Muscle of leg (tissue), 11 donors: Measurements from ENCODE around the gene HDDC2. TPM values are rescaled to one million over a fixed set of nuclear protein-coding genes. Genes with fewer than 3 reads are reported as not detected.

Experiments used
- DNase-seq: peaks from one replicate; pipeline ENCODE4 v3.0.0; 2013
- H3K27ac ChIP-seq: one replicate; pipeline ENCODE4 v1.5.1; 2013; ENCODE audit warnings: mild to moderate bottlenecking, low read length, control low read depth
- H3K27me3 ChIP-seq: one replicate; pipeline ENCODE4 v1.6.1; 2013; ENCODE audit warnings: low read length; ENCODE audit not compliant: control insufficient read depth, insufficient read depth
- H3K36me3 ChIP-seq: one replicate; pipeline ENCODE4 v1.6.1; 2013; ENCODE audit warnings: low read length; ENCODE audit not compliant: control insufficient read depth, insufficient read depth
- H3K4me1 ChIP-seq: one replicate; pipeline ENCODE4 v1.6.1; 2013; ENCODE audit warnings: low read length; ENCODE audit not compliant: control insufficient read depth, insufficient read depth
- H3K4me3 ChIP-seq: one replicate; pipeline ENCODE4 v1.5.1; 2013; ENCODE audit warnings: low read length, control low read depth
- H3K9me3 ChIP-seq: replicated peaks from 2 replicates; pipeline ENCODE4 v1.6.1; 2013; ENCODE audit warnings: low read depth, low read length; ENCODE audit not compliant: control insufficient read depth
- WGBS: methylation state at CpG from one replicate; pipeline ENCODE4 v1.1.5; 2013; ENCODE audit warnings: missing lambda C conversion rate; ENCODE audit not compliant: insufficient coverage; 5-methylcytosine and 5-hydroxymethylcytosine counted together
- polyA plus RNA-seq, 8 donors: library from polyadenylated mRNA; unstranded; fragments of 120-200 nt; gene quantifications; one replicate each; pipeline versions ENCODE4 v1.2.1 to v1.2.3, GENCODE V29; 2013; ENCODE audit warnings: inconsistent platforms in 1 of 8, low replicate concordance in 1 of 8; ENCODE audit not compliant: insufficient read length in 8 of 8, insufficient read depth in 1 of 8
- total RNA-seq: library from RNA; stranded (reverse); fragments of 120-200 nt; gene quantifications from one replicate; pipeline ENCODE4 v1.2.4, GENCODE V29; 2013

Gene HDDC2
- total and polyA plus RNA-seq, 9 donors, result 50.2 to 72.5 (median 61.0) TPM

DNA sequence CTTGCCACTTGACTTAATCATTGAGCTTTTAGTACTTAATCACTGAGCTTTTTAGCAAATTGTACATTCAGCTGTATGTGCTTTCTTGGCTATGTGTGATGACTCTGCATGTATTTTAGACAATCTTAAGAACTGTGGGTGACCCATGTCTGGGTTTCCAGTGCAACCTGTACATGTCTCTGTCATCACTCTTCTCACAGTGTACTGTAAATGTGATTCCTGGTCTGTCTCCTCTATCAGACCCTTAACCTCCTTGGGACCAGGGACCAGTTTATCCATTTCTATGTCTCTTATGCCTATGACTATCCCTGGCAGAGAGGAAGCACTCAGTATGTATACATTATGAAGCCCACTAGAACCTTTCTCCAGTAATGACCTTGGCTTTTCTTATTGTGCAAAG, 36.6 kb upstream of the HDDC2 start:
- H3K9me3 ChIP-seq, result no peaks in the 10 kb centered on the region
- no peaks in the 10 kb centered on the region for H3K4me1 ChIP-seq
- H3K27me3 ChIP-seq, result no peaks in the 10 kb centered on the region
- H3K27ac ChIP-seq, result no peak overlapping the region
- no peaks in the 10 kb centered on the region for H3K36me3 ChIP-seq
- H3K4me3 ChIP-seq, result no peak overlapping the region
- no peak for DNase-seq

DNA sequence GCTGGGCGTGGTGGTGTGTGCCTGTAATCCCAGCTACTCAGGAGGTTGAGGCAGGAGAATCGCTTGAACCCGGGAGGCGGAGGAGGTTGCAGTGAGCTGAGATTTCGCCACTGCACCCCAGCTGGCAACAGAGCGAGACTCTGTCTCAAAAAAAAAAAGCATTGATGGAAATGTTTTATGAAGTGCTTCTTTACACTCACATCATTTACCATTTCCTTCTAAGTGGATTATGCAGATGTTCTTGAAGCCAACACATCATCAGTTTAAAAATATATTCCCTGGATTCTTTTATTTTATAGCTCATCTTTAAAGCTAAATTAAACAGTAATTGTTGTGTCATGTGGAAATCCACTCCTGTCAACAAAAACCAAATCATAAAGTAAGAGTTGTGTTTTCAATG, 35.9 kb upstream of the HDDC2 start:
- Histone ChIP-seq H3K27ac (no peak overlapping the region), H3K4me1 (no peaks in the 10 kb centered on the region), H3K9me3 (no peaks in the 10 kb centered on the region), H3K4me3 (no peak overlapping the region), H3K36me3 (no peaks in the 10 kb centered on the region), H3K27me3 (no peaks in the 10 kb centered on the region)
- no peak for DNase-seq
- WGBS, result no CpG with 5 or more reads among the region's 6 CpGs

DNA sequence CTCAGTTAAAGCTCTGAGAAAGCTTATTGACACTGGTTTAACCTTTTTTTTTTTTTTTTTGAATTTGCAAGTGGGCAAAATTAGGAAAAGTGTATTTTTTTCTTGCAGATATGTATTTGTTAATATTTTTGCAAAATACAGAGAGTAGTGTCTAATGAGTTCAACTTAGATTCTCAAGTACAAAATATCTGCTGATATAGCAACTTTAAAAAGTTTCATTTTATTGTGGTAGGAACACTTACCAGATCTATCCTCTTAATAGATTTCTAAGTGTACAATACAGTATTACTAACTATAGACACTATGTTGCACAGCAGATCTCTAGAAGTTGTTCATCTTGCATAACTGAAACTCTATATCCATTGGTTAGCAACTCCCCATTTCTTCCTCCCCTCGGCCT, 30.9 kb upstream of the HDDC2 start:
- WGBS, result no CpG with 5 or more reads among the region's 1 CpG
- no peak for DNase-seq
- Histone ChIP-seq H3K27me3 (no peaks in the 10 kb centered on the region), H3K27ac (no peak overlapping the region), H3K4me3 (no peak overlapping the region), H3K36me3 (no peaks in the 10 kb centered on the region), H3K4me1 (no peaks in the 10 kb centered on the region), H3K9me3 (no peaks in the 10 kb centered on the region)

DNA sequence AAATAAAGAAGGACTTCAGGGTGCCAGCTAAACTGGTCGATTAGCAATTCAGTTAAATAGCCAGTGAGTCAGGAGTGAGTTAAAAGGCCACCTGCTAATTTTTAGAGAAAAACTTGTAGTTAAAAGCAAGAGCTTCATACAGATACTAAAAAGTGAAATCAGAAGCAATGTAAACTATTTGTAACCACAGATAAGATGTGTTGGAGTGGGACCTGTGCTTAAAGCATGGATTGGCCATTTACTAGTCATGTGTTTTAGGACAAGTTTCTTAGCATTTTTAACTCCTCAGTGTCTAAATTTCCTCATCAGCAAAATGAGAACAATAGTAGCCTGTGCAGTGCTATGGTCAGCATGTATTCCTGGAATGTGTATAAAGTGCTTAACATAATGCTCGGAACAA, 23.8 kb upstream of the HDDC2 start:
- WGBS, result no CpG with 5 or more reads among the region's 2 CpGs
- Histone ChIP-seq H3K36me3 (no peaks in the 10 kb centered on the region), H3K27ac (no peak overlapping the region), H3K4me3 (no peak overlapping the region), H3K27me3 (no peaks in the 10 kb centered on the region), H3K4me1 (no peaks in the 10 kb centered on the region), H3K9me3 (no peaks in the 10 kb centered on the region)
- no peak for DNase-seq

DNA sequence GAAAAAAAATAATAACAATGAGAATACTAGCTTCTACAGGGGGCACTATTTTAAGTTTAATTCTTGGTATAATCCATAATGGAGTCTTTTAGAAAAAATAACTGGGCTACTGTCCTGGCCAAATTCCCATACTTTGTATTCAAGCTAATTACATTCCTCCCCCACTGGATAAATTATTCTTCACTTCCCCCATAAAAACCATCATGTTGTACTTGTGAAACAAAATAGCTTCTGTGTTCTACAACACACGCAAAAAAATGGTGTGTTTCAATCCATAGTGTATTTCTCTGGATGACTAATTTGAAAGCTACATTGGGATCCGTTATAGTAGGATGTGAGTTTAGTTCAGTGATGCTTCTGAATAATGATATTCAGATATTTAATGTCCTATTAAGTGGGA, 21.6 kb upstream of the HDDC2 start:
- no peak for DNase-seq
- Histone ChIP-seq H3K27ac (no peak overlapping the region), H3K4me3 (no peak overlapping the region), H3K27me3 (no peaks in the 10 kb centered on the region), H3K9me3 (no peaks in the 10 kb centered on the region), H3K4me1 (no peaks in the 10 kb centered on the region), H3K36me3 (no peaks in the 10 kb centered on the region)
- WGBS, result no CpG with 5 or more reads among the region's 2 CpGs

DNA sequence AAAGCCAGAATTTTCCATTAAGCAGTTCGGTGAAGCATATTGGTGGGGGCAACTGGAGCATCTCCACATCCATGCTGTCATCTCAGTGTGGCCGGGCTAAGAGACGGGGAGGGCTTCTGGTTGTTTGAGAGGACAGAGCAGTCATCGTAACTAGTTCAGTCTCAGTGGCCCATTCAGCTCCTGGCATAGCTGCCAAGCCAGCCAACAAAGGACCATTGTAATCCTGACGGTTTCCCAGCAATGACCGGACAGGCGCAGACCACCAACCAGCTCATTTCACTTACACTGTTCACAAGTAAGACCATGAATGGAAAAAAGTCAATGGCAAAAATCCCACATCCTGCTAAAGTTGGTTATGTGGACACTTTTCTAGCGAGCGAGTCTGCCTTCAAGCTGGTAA, 14.9 kb upstream of the HDDC2 start:
- 85% methylated on average over 7 of the region's 9 CpGs for WGBS
- no peaks in the 10 kb centered on the region for H3K4me1 ChIP-seq
- H3K36me3 ChIP-seq, result no peaks in the 10 kb centered on the region

DNA sequence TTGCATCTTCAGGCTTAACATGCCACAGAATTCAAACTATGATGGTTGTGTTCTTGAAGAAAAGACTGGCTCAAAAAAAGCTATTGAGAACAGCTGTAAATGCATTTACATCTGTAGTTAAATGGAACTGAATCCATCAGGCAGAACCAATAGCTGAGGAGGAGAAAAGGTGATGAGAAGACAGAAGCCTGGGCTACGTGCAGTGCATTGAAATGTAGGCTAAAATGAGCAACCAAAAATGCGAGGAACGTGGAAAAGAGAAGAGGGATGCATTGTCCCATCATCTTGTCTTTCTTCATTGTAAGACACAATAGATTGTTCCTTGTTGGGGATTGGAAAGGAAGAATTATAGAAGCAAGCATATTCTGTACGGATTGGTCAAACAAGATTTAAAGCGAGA, 13.8 kb upstream of the HDDC2 start:
- no peak overlapping the region for H3K27ac ChIP-seq
- no peaks in the 10 kb centered on the region for H3K27me3 ChIP-seq
- no peaks in the 10 kb centered on the region for H3K9me3 ChIP-seq
- 63% methylated on average over 1 of the region's 5 CpGs for WGBS
- H3K36me3 ChIP-seq, result no peaks in the 10 kb centered on the region
- no peak overlapping the region for H3K4me3 ChIP-seq
- H3K4me1 ChIP-seq, result no peaks in the 10 kb centered on the region
- DNase-seq, result no peak

More for the DNA sequence above, 14.9 kb upstream of the HDDC2 start:
- no peak overlapping the region for H3K4me3 ChIP-seq
- H3K27ac ChIP-seq, result no peak overlapping the region
- H3K9me3 ChIP-seq, result no peaks in the 10 kb centered on the region
- peak; percentile 10 for DNase-seq
- H3K27me3 ChIP-seq, result no peaks in the 10 kb centered on the region

DNA sequence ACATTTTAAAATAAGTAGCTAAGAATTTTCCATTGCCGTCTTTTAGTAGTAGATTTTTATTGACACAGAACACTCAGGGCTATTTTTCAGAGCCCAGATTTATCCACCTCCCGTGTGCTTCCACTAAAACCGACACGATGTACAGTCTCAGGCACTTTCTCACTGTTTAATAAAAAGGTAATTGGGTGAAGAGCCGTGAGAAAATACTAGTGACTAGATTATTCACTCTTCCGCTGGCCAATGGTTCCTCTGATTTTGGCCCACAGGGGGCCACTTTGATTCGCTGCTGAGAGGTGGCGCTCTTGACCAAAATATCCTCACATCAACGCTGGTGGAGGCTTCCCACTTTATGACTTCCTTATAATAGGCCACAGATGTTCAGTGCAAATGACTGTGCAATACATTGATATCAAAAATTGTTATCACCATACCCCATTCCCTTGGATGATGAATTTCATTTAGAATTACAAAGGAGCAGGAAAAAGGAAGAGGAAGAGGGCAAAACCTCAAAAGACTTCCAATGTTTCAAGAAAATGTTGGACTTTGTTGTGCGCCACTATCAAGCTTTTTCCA, 12.3 kb upstream of the HDDC2 start:
- WGBS, result no CpG with 5 or more reads among the region's 10 CpGs
- Histone ChIP-seq H3K27ac (no peak overlapping the region), H3K4me1 (no peaks in the 10 kb centered on the region), H3K36me3 (no peaks in the 10 kb centered on the region), H3K9me3 (no peaks in the 10 kb centered on the region), H3K4me3 (no peak overlapping the region), H3K27me3 (peaks cover 2% of the 10 kb centered on the region)
- DNase-seq, result peak; percentile 85

DNA sequence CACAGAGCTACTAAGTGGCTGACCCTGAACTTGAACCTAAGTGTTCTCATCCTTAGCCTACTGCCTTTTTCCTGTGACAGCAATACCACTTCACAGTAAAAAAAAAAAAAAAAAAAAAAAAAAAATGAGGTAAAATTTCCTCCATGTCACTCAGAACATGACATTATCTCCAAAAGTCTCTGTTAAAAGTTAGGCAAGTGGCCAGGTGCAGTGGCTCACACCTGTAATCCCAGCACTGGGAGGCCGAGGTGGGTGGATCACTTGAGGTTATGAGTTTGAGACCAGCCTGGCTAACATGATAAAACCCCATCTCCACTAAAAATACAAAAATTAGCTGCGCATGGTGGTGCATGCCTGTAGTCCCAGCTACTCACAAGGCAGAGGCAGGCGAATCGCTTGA, 11.2 kb upstream of the HDDC2 start:
- no peaks in the 10 kb centered on the region for H3K36me3 ChIP-seq
- no peak overlapping the region for H3K4me3 ChIP-seq
- H3K9me3 ChIP-seq, result no peaks in the 10 kb centered on the region
- H3K4me1 ChIP-seq, result no peaks in the 10 kb centered on the region
- H3K27ac ChIP-seq, result no peak overlapping the region
- WGBS, result no CpG with 5 or more reads among the region's 4 CpGs
- peaks cover 2% of the 10 kb centered on the region for H3K27me3 ChIP-seq
- no peak for DNase-seq

DNA sequence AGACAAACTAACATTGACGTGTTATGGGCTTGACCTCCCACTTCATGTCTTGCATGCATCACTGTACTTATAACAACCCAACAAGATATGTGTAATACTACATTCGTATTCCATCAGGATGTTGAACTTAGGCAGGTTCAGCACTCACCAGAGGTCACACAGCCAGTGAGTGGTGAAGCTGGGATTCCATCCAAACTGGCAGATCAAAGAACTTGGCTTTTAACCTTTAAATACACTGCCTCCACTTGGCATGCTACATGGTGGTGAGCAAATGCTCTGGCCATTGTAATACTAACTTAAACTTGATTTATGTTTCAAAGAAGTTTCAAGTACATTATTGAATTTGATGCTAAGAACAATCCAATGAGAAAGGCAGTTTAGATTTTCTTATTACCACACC, 10.7 kb upstream of the HDDC2 start:
- H3K4me1 ChIP-seq, result no peaks in the 10 kb centered on the region
- whole genome bisulfite sequencing, result no CpG with 5 or more reads among the region's 2 CpGs
- H3K27ac ChIP-seq, result no peak overlapping the region
- DNase-seq, result no peak
- no peak overlapping the region for H3K4me3 ChIP-seq
- no peaks in the 10 kb centered on the region for H3K36me3 ChIP-seq
- peaks cover 2% of the 10 kb centered on the region for H3K27me3 ChIP-seq
- no peaks in the 10 kb centered on the region for H3K9me3 ChIP-seq

DNA sequence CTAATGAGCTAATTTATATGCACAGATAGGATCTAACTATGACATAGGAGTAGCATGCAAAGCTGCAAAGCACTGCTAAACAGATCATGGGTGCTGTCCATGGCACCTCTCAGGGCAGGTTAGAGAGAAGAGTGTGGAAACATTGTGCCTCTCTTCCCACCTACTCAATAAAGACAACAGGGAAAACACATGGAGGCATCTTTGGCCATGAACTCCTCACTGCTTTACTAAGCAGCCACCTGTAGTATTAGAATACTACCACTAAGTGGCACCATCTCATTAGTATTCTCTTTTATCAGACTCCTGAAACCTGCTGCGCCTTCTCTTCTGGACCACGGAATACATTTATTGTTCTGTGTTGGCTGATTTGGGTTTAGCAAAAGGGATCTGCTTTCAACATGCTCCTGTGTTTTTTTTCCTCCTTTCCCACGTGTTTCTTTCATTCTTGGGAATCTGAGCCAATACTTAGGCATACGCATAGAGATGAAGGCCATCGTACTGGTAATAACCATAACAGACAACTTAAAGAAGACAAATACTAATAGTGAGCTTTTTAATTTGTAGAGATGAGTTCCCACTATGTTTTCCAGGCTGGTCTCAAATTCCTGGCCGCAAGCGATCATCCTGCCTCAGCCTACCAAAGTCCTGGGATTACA, 9.4 kb upstream of the HDDC2 start:
- Histone ChIP-seq H3K27ac (no peak overlapping the region), H3K4me3 (no peak overlapping the region), H3K4me1 (no peaks in the 10 kb centered on the region), H3K9me3 (no peaks in the 10 kb centered on the region), H3K27me3 (peaks cover 2% of the 10 kb centered on the region), H3K36me3 (no peaks in the 10 kb centered on the region)
- peak; percentile 80 for DNase-seq
- WGBS, result no CpG with 5 or more reads among the region's 7 CpGs
